Duodenal mucosa (tissue), 2 donors: ENCODE results near the gene TEX54.

Experiments
- H3K27ac ChIP-seq: one replicate; pipeline ENCODE4 v1.7.0; 2013; ENCODE audit warnings: low read depth, low read length
- H3K27me3 ChIP-seq, 2 donors: one replicate each; pipeline ENCODE4 v1.7.0; 2013; ENCODE audit warnings: low read length in 2 of 2, control low read depth in 1 of 2; ENCODE audit not compliant: insufficient read depth in 2 of 2, control insufficient read depth in 1 of 2
- H3K36me3 ChIP-seq, 2 donors: one replicate each; pipeline ENCODE4 v1.7.0; 2013; ENCODE audit warnings: low read length in 2 of 2, control low read depth in 1 of 2; ENCODE audit not compliant: insufficient read depth in 2 of 2, control insufficient read depth in 1 of 2
- H3K4me1 ChIP-seq, 2 donors: one replicate each; pipeline ENCODE4 v1.7.0; 2013; ENCODE audit warnings: low read length in 2 of 2, control low read depth in 1 of 2; ENCODE audit not compliant: insufficient read depth in 2 of 2, control insufficient read depth in 1 of 2
- H3K4me3 ChIP-seq, 2 donors: one replicate each; pipeline ENCODE4 v1.7.0; 2013; ENCODE audit warnings: low read length in 2 of 2, low read depth in 1 of 2
- H3K9ac ChIP-seq, 2 donors: one replicate each; pipeline ENCODE4 v1.7.0; 2013; ENCODE audit warnings: low read length in 2 of 2, low read depth in 1 of 2
- H3K9me3 ChIP-seq, 2 donors: one replicate each; pipeline ENCODE4 v1.7.0; 2013; ENCODE audit warnings: low read length in 2 of 2, control low read depth in 1 of 2; ENCODE audit not compliant: control insufficient read depth in 1 of 2

Gene TEX54

DNA sequence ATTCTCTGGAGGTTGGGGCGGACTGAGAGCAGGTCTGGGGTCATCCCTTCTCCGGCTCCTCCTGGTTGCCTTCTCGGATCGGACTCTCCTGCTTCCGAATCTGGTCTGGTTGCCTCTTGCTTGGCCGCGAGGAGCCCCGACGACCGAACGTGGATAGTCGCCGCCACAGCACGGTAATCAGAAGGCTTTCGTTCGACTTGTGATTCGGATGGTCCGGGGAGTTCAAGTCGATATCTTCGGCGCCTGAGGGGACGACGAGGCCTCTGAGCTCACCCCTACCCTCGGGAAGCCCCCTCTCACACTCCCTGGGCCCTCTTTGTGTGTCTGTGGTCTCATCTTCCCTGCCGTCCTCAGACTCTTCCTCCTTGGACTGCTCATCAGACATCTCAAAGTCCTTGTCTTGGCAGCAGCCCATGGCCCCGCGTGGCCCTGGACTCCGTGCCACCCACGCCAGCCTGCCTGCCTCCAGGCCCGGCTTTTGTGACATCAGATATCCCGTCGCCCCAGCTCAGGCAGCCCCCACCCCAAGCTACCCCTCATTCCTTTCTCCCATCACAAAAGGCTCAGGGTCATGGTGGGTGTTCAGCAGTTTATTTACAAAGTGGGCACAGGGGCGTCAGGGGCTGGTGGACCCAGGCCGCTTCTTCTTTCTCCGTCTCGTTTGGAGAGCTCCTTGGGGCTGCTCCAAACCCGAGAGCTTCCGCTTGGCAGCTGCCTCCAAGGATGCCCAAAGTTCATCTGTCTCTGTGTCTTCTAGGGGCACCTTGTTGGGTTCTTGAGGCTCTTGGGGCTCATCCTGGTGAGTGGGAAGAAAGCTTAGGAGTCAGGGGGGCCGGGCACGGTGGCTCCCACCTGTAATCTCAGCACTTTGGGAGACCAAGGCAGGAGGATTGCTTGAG is at the start of gene TEX54:
Gene TEX54, minus strand, starts transcription at position 506 of the 899 bp plus-strand sequence.
- peak within 1 kb of the TSS; percentile 89 to 94 for H3K9ac ChIP-seq
- peaks cover 9 to 43% of the 10 kb centered on the region in 2 donors for H3K36me3 ChIP-seq
- H3K27me3 ChIP-seq: no peaks in the 10 kb centered on the region
- peak within 1 kb of the TSS; percentile 97 for H3K27ac ChIP-seq
- H3K4me1 ChIP-seq: peaks cover 15 to 34% of the 10 kb centered on the region in 2 donors
- H3K9me3 ChIP-seq: no peaks in the 10 kb centered on the region
- H3K4me3 ChIP-seq: peak within 1 kb of the TSS; percentile 84 to 93

DNA sequence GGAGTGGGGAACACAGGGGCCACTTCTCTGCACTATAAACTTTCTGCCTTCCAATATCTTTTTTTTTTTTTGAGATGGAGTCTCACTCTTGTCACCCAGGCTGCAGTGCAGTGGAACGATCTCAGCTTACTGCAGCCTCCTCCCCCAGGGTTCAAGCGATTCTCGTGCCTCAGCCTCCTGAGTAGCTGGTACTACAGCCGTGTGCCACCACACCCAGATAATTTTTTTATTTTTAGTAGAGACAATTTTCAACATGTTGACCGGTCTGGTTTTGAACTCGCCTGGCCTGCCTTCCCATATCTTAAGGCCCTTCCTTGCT is 49.7 kb upstream of the TEX54 start:
- Histone ChIP-seq H3K9ac (peak overlapping the region; percentile 100), H3K4me1 (peaks cover 35 to 46% of the 10 kb centered on the region in 2 donors), H3K4me3 (peak overlapping the region; percentile 93 to 99), H3K27ac (no peak overlapping the region), H3K9me3 (no peaks in the 10 kb centered on the region), H3K36me3 (peaks cover 29 to 51% of the 10 kb centered on the region in 2 donors), H3K27me3 (no peaks in the 10 kb centered on the region)

DNA sequence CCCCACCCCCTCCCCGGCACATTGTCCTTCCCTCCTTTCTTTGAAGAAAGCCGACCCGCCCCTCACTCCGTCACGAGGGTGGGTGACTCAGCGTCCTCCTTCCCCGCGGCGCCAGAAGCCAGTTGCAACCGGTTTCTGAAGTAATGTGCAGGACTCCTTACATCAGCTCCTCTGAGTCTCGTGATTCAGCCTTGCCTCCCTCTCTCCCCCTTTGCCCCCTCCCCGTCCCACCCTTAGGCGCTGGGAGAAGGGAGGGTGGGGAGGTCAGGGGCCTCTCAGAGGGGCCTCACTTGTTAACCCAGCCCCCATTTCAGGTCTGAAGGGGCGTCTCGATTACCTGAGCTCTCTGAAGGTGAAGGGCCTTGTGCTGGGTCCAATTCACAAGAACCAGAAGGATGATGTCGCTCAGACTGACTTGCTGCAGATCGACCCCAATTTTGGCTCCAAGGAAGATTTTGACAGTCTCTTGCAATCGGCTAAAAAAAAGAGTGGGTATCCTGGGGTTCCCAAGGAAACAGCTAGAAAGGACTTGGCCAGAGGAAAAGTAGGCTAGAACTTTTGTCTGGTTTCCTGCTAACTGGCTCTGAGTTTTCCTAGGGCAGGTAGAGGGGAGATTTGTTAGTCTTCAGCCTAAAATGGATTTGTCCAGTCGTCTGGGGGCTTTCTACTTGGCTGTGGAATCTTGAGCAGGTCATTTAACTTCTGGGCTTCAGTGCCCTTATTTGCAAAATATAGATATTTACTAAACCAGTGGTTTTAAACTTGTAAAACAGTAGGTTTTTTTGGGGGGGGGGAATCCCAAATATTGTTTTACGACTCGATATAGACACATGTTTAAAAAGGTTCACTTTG is 49.2 kb upstream of the TEX54 start:
- Histone ChIP-seq H3K9me3 (no peaks in the 10 kb centered on the region), H3K27ac (peak overlapping the region; percentile 100), H3K4me1 (peaks cover 35 to 46% of the 10 kb centered on the region in 2 donors), H3K9ac (peak overlapping the region; percentile 100), H3K36me3 (peaks cover 29 to 45% of the 10 kb centered on the region in 2 donors), H3K27me3 (no peaks in the 10 kb centered on the region), H3K4me3 (peak overlapping the region; percentile 93 to 99)

DNA sequence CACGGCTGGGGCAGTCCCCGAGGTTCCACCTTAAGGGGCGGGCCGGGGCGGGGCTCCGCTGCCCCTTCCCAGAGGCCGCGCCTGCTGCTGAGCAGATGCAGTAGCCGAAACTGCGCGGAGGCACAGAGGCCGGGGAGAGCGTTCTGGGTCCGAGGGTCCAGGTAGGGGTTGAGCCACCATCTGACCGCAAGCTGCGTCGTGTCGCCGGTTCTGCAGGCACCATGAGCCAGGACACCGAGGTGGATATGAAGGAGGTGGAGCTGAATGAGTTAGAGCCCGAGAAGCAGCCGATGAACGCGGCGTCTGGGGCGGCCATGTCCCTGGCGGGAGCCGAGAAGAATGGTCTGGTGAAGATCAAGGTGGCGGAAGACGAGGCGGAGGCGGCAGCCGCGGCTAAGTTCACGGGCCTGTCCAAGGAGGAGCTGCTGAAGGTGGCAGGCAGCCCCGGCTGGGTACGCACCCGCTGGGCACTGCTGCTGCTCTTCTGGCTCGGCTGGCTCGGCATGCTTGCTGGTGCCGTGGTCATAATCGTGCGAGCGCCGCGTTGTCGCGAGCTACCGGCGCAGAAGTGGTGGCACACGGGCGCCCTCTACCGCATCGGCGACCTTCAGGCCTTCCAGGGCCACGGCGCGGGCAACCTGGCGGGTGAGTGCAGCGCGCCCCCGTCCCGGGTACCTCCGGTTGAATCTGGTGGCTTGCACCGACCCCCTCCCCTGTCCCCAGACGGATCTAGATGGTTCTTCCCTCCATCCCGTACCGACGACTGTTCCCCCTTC is 48.4 kb upstream of the TEX54 start, which contains the start of gene SLC3A2:
Gene SLC3A2, plus strand, starts transcription at position 94 of the 776 bp plus-strand sequence. Its CDS starts 128 bp downstream, at position 222.
- peak within 1 kb of the TSS; percentile 93 to 99 for H3K4me3 ChIP-seq
- H3K9me3 ChIP-seq: no peaks in the 10 kb centered on the region
- H3K9ac ChIP-seq: peak within 1 kb of the TSS; percentile 100
- no peaks in the 10 kb centered on the region for H3K27me3 ChIP-seq
- peaks cover 29 to 37% of the 10 kb centered on the region in 2 donors for H3K36me3 ChIP-seq
- H3K4me1 ChIP-seq: peaks cover 35 to 42% of the 10 kb centered on the region in 2 donors
- H3K27ac ChIP-seq: peak within 1 kb of the TSS; percentile 100

DNA sequence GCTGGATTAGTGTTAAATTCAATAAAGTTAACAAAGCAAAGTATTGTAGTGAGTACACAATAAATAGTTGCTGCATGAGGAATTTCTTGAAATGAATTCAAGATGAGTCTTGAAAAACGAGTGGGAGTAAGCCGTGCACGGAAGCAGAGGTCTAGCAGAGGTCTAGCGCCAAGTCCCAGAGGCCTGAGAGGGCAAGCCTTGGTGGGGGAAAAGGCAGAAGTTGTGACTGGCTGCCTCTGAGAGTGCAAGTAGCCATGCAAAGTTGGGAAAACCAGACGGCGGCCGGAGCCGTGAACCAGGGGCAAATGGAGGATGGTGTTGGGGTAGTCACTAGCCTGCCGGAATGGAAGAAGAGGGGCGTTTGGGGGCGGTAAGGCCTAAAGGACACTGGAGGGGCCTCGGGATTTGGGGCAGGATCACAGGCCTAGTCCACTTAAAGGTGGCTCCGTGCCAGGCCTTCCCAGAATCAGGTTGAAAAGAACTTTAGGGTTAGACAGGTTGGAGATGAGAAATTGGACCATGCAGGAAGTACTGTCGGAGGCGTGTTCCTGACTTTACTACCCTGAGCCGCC is 47.7 kb upstream of the TEX54 start:
- H3K36me3 ChIP-seq: peaks cover 23 to 30% of the 10 kb centered on the region in 2 donors
- H3K9me3 ChIP-seq: no peaks in the 10 kb centered on the region
- peaks cover 34 to 36% of the 10 kb centered on the region in 2 donors for H3K4me1 ChIP-seq
- H3K9ac ChIP-seq: peak overlapping the region; percentile 100
- peak overlapping the region; percentile 100 for H3K27ac ChIP-seq
- H3K27me3 ChIP-seq: no peaks in the 10 kb centered on the region
- H3K4me3 ChIP-seq: peak overlapping the region; percentile 93 to 99

DNA sequence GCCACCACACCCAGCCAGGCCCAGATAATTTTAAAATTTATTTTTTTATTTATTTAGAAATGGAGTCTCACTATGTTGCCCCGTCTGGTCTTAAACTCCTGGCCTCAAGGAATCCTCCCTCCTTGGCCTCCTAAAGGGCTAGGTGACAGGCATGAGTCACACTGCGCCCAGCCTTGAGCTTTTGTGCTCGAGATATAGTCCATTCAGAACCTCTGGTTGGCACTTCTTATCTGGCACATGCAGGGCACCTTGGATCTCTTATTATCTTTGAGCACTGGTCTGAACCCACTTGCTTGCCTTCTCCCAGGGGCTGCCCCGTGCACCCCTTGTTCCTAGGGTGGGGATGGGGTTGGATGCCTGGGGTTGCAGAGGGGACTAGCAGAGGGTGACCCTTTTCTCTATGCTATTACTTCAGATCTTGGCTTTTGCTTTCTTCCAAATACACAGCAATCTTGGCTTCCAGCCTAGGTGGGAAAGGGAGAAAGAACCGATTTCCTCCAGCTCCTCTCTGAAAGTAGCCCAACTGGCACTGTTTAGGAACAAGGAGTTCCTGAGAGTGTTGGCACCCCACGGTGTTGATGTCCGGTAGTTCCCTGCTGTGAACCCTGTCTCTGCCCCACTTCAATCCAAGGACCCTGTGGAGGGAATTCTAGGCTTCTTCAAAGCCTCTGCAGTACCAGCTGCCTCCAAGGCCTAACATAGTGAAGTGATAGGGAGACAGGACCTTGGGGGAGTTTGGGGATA is 46.8 kb upstream of the TEX54 start:
- Histone ChIP-seq H3K4me1 (peaks cover 30 to 33% of the 10 kb centered on the region in 2 donors), H3K27ac (peak overlapping the region; percentile 28), H3K27me3 (no peaks in the 10 kb centered on the region), H3K9ac (peak overlapping the region; percentile 100), H3K36me3 (peaks cover 17 to 21% of the 10 kb centered on the region in 2 donors), H3K9me3 (no peaks in the 10 kb centered on the region), H3K4me3 (peak overlapping the region in 1 of 2 donors; percentile 93)

DNA sequence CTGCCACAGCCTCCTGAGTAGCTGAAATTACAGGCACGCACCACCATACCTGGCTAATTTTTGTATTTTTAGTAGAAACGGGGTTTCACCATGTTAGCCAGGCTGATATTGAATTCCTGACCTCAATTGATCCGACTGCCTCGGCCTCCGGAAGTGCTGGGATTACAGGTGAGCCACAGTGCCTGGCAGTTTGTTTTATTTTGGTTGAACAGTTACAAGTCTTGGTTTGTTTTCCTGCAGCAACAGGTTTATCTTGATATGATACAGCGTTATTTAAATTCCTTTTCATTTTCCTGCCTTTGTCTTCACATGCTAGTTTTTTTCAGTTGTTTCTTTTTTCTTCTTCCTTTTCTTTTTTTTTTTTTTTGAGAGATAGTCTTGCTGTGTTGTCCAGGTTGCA is 44.1 kb upstream of the TEX54 start:
- Histone ChIP-seq H3K36me3 (peaks cover 0 to 3% of the 10 kb centered on the region in 2 donors), H3K27ac (no peak overlapping the region), H3K4me3 (no peak overlapping the region), H3K27me3 (no peaks in the 10 kb centered on the region), H3K4me1 (peaks cover 10 to 11% of the 10 kb centered on the region in 2 donors), H3K9me3 (no peaks in the 10 kb centered on the region), H3K9ac (no peak overlapping the region)

DNA sequence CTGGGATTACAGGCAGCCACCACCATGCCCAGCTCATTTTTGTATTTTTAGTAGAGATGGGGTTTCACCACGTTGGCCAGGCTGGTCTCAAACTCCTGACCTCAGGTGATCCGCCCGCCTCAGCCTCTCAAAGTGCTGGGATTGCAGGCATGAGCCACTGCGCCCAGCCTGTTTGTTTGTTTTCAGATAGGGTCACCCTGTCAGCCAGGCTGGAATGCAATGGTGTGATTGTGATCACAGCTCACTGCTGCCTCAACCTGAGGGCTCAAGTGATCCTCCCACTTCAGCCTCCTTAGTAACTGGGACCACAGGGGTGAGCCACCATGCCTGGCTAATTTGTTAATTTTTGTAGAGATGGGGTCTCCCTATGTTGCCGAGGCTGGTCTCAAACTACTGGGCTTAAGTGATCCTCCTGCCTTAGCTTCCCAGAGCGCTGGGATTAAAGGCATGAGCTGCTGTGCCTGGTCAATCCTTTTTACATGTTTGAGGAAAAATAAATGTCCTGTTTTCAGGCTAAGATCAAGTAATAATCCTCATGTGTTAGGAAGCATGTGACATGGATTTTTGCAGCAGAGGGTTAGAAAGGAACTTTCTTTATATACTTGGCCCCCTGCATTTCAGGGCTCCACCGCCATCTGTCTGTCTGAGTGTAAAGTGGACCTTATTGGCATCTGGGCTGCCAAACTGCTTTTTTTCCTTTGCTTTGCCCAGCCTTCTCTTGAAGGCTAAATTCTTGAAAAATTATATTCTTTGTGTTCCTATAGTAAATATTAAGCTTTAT is 43.2 kb upstream of the TEX54 start:
- Histone ChIP-seq H3K27ac (no peak overlapping the region), H3K27me3 (no peaks in the 10 kb centered on the region), H3K9ac (no peak overlapping the region), H3K4me3 (no peak overlapping the region), H3K36me3 (peaks cover 0 to 3% of the 10 kb centered on the region in 2 donors), H3K9me3 (no peaks in the 10 kb centered on the region), H3K4me1 (peaks cover 10 to 11% of the 10 kb centered on the region in 2 donors)
